ENCODE measurements around the gene DYDC2. TPM values are rescaled to one million over a fixed set of nuclear protein-coding genes. Genes with fewer than 3 reads are reported as not detected.
"Not testable (repeated sequence)": the region's sequence is repeated elsewhere in the genome, so short reads cannot be mapped to it uniquely, and the experiment has no call there.

The DYDC2 gene
- total RNA-seq, 1 experiment from 2014 or later: not detected

DNA sequence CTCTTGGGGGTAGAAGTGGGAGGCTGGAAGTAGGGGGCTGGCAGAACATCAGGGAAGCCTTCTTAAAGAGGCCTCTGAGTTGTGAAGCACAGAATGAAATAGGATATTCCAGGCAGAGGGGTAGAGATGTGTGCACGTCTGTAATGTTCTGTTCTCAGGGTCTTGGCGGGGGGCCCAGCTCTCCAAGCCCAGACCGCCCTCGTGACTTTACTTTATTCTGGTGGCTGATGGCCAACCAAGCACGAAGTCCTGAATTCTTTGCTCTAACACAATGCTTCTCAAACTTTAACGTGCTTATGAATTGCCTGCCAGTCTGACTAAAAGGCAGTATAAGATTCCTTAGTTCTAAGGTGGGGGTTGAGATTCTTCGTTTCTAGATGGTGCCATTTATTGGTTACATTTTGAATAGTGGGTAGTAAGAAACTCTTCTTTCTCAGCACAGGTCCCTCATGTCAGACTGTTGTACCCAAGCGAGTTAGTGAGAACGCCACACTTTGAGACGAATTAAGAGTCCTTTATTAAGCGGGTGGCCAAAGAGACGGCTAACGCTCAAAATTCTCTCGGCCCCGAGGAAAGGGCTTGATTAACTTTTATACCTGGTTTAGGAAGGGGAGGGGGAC is 60.0 kb downstream of the DYDC2 start:
- Histone ChIP-seq H3K27me3 (ENCODE audit: control insufficient read depth, insufficient read depth, low read length) (no peaks in the 10 kb centered on the region), H3K36me3 (ENCODE audit: control insufficient read depth, insufficient read depth, low read length) (no peaks in the 10 kb centered on the region), H3K4me1 (ENCODE audit: control insufficient read depth, insufficient read depth, low read length) (peaks cover 6% of the 10 kb centered on the region; the same call in 1 of the 2 replicates), H3K4me3 (ENCODE audit: low read depth in 2 of 2, low read length in 2 of 2) (no peak overlapping the region), H3K9me3 (ENCODE audit: control insufficient read depth, insufficient read depth, low read depth, low read length) (no peaks in the 10 kb centered on the region), H3K27ac (ENCODE audit: low read length) (no peak overlapping the region)
- no TSS peak for BruUV-seq (replicated peaks)
- no peak for DNase-seq (ENCODE audit: low read depth, low spot score)
- ATAC-seq: no peak
- intact Hi-C loops (cut with micrococcal nuclease; ENCODE audit: unreplicated experiment) (no loop called here), in situ Hi-C loops (cut with HindIII; ENCODE audit: low pct_unique_long_range_greater_than_20kb, low sequenced_read_pairs) (no loop called here)
- TF ChIP-seq TCF7L2 (IDR thresholded peaks at IDR 0.05; ENCODE audit: low read depth, low read length): no peak
- TF ChIP-seq, protein P1, sequence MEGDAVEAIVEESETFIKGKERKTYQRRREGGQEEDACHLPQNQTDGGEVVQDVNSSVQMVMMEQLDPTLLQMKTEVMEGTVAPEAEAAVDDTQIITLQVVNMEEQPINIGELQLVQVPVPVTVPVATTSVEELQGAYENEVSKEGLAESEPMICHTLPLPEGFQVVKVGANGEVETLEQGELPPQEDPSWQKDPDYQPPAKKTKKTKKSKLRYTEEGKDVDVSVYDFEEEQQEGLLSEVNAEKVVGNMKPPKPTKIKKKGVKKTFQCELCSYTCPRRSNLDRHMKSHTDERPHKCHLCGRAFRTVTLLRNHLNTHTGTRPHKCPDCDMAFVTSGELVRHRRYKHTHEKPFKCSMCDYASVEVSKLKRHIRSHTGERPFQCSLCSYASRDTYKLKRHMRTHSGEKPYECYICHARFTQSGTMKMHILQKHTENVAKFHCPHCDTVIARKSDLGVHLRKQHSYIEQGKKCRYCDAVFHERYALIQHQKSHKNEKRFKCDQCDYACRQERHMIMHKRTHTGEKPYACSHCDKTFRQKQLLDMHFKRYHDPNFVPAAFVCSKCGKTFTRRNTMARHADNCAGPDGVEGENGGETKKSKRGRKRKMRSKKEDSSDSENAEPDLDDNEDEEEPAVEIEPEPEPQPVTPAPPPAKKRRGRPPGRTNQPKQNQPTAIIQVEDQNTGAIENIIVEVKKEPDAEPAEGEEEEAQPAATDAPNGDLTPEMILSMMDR (IDR thresholded peaks at IDR 0.05): no peak
- TF ChIP-seq, protein P2, sequence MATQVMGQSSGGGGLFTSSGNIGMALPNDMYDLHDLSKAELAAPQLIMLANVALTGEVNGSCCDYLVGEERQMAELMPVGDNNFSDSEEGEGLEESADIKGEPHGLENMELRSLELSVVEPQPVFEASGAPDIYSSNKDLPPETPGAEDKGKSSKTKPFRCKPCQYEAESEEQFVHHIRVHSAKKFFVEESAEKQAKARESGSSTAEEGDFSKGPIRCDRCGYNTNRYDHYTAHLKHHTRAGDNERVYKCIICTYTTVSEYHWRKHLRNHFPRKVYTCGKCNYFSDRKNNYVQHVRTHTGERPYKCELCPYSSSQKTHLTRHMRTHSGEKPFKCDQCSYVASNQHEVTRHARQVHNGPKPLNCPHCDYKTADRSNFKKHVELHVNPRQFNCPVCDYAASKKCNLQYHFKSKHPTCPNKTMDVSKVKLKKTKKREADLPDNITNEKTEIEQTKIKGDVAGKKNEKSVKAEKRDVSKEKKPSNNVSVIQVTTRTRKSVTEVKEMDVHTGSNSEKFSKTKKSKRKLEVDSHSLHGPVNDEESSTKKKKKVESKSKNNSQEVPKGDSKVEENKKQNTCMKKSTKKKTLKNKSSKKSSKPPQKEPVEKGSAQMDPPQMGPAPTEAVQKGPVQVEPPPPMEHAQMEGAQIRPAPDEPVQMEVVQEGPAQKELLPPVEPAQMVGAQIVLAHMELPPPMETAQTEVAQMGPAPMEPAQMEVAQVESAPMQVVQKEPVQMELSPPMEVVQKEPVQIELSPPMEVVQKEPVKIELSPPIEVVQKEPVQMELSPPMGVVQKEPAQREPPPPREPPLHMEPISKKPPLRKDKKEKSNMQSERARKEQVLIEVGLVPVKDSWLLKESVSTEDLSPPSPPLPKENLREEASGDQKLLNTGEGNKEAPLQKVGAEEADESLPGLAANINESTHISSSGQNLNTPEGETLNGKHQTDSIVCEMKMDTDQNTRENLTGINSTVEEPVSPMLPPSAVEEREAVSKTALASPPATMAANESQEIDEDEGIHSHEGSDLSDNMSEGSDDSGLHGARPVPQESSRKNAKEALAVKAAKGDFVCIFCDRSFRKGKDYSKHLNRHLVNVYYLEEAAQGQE (IDR thresholded peaks at IDR 0.05; ENCODE audit: insufficient read depth in 1 of 2, low read depth in 2 of 2, low read length in 1 of 2): no peak
- no peak for TF ChIP-seq SIN3A (IDR thresholded peaks at IDR 0.05; ENCODE audit: borderline replicate concordance, insufficient read depth, low read depth, low read length)
- TF ChIP-seq POLR2AphosphoS5 (IDR thresholded peaks at IDR 0.05; ENCODE audit: low read depth, low read length): no peak
- ChIA-PET POLR2A (no interaction called here), CTCF (no interaction called here)

DNA sequence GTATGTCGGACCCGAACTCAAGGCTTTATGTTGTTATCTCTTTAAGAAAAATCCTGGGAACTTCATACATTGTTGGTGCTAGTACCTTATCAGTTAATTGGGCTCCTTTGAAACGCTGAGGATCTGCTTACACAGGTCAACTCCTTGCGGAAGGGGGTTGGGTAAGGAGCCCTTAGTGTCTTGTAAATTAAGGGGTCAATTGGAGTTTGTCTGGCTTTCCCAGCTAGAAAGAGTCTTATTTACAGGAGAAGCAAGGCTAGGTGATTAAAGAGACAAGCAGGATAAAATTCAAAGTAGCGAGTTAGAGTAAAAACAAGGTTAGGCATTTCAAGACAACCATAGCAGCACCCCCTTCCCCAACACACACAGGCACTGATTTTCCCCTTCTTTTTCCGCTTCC is 60.7 kb downstream of the DYDC2 start:
- ATAC-seq; CTCF ChIA-PET; H3K4me3 ChIP-seq (ENCODE audit: low read depth in 2 of 2, low read length in 2 of 2); DNase-seq (ENCODE audit: low read depth, low spot score); H3K4me1 ChIP-seq (ENCODE audit: control insufficient read depth, insufficient read depth, low read length); intact Hi-C loops (cut with micrococcal nuclease; ENCODE audit: unreplicated experiment); H3K36me3 ChIP-seq (ENCODE audit: control insufficient read depth, insufficient read depth, low read length); H3K27me3 ChIP-seq (ENCODE audit: control insufficient read depth, insufficient read depth, low read length); POLR2A ChIA-PET; H3K27ac ChIP-seq (ENCODE audit: low read length); BruUV-seq (replicated peaks); in situ Hi-C loops (cut with HindIII; ENCODE audit: low pct_unique_long_range_greater_than_20kb, low sequenced_read_pairs); H3K9me3 ChIP-seq (ENCODE audit: control insufficient read depth, insufficient read depth, low read depth, low read length): not testable (repeated sequence)

Other genes with a start within 250 kb of the DYDC2 start
- not detected for gene PLAC9, start 224.1 kb upstream of the DYDC2 start, total RNA-seq (2021; ENCODE audit: unreplicated experiment)
- 241 TPM for gene ANXA11, start 151.2 kb upstream of the DYDC2 start, total RNA-seq (2021; ENCODE audit: unreplicated experiment)
- gene MAT1A, start 67.1 kb upstream of the DYDC2 start, total RNA-seq (2021; ENCODE audit: unreplicated experiment): 1.5 TPM
- not detected for gene DYDC1, start within 50 bp of the DYDC2 start, total RNA-seq (2021; ENCODE audit: unreplicated experiment)
- 89.0 TPM for gene PRXL2A, start 51.8 kb downstream of the DYDC2 start, total RNA-seq (2021; ENCODE audit: unreplicated experiment)
- 39.0 TPM for gene TSPAN14, start 97.5 kb downstream of the DYDC2 start, total RNA-seq (2021; ENCODE audit: unreplicated experiment)
- gene SH2D4B, start 181.1 kb downstream of the DYDC2 start, total RNA-seq (2021; ENCODE audit: unreplicated experiment): 0.10 TPM